GM18951 (cell line): Measurements from ENCODE around the gene MARK2.

Experiments used
- POLR2A ChIP-seq: IDR thresholded peaks from 4 replicates; pipeline ENCODE4 v1.6.1; 2011; ENCODE audit warnings: mild to moderate bottlenecking; ENCODE audit not compliant: insufficient read length, insufficient read depth; ENCODE audit errors: extremely low read depth
- in situ Hi-C: fragments of 300-500 bp; cut with MboI; formaldehyde crosslinking; loops from one replicate; pipeline ENCODE4 v1.12.0; 2022; ENCODE audit warnings: low sequenced_read_pairs, mixed read lengths, inconsistent platforms; ENCODE audit not compliant: unreplicated experiment

The MARK2 gene

DNA sequence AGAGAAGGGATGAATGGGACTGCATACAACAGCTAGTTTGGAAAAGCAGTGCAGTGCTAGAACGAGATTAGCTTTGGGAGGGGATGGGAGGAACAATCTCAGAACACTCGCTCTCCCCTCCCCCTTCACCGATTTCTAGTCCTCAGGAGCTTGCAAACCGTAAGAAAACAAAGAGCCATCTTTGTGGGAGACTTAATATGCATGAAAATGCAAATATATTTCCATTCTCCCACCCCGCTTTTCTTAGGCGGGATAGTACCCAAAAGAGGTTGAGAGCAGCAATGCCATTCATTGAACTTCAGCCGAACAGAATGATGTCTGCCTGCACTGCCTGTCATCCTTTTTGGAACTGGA lies 24.6 kb upstream of the MARK2 start:
- TF ChIP-seq POLR2A, result no peak
- in situ Hi-C loops, result no loop called here

GRCh38 chr11:63816166-63816565 lies 22.7 kb upstream of the MARK2 start:
- TF ChIP-seq POLR2A, result no peak
- in situ Hi-C loops, result no loop called here

- in situ Hi-C loops, result no loop called here
- no peak for TF ChIP-seq POLR2A
These were observed 22.2 kb upstream of the MARK2 start for GRCh38 chr11:63816732-63817131.

GRCh38 chr11:63817758-63818498 lies 21.0 kb upstream of the MARK2 start:
- in situ Hi-C loops, result no loop called here
- no peak for TF ChIP-seq POLR2A

DNA sequence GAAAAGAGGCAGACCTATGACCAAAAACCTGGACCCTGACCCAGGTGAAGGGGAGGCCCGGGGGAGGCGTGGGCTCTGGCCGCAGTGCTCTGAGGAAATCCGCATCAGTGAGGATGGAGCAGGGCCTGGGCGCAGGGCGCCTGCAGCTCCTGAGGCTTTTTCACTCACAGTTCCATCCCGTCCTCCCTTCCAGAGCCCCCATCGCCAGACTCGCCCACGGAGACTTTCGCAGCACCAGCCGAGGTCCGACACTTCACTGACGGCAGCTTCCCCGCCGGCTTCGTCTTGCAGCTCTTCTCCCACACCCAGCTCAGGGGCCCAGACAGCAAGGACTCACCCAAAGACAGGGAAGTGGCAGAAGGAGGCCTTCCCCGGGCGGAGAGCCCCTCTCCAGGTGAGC lies 20.3 kb upstream of the MARK2 start:
- in situ Hi-C loops, result no loop called here
- TF ChIP-seq POLR2A, result no peak

DNA sequence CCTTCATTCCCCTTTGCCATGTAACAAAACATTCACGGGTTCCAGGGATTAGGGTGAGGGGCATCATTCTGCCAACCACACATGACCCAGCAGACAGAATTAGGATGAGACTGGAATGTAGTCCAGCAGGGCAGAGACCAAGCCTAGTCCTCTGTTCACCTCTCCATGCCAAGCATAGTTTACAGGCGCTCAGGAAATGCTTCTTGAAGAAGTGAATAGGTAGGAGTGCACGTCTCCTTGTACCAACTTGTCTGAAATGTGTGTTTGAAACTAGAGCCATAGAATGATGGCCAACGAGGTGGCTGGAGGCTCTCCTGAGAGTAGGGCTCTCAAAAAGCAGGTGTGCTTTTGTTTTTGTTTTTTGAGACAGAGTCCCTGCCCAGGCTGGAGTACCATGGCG lies 17.5 kb upstream of the MARK2 start:
- TF ChIP-seq POLR2A, result no peak
- in situ Hi-C loops, result no loop called here

DNA sequence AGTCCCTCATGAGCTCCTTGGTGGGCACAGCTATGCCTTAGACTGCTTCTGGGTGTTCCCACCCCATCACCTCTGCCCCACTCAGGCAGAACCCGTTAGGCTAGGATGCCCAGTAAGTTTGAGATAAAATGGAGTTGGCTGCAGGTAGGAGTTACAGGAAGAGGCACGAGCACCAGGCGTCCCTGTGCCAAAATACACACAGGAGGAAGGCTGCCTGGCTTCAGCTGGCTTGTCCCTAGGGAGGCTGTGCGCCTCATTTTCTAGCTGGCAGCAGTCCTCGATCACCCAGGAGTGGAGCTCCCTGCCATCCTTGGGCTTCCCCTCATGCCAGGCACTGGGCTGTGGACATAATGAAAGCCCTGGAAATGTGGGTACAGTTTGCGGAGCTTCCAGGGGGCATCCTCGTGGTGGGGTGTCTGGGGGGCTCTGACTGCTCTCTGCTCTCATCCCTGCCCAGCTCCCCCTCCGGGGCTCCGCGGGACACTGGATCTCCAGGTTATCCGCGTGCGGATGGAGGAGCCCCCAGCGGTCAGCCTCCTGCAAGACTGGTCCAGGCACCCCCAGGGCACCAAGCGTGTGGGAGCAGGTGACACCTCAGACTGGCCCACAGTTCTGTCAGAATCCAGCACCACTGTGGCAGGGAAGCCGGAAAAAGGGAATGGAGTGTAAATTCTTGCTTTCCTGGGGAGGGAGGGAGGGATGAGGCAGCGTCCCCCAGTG lies 12.3 kb upstream of the MARK2 start:
- in situ Hi-C loops, result no loop called here
- no peak for TF ChIP-seq POLR2A

DNA sequence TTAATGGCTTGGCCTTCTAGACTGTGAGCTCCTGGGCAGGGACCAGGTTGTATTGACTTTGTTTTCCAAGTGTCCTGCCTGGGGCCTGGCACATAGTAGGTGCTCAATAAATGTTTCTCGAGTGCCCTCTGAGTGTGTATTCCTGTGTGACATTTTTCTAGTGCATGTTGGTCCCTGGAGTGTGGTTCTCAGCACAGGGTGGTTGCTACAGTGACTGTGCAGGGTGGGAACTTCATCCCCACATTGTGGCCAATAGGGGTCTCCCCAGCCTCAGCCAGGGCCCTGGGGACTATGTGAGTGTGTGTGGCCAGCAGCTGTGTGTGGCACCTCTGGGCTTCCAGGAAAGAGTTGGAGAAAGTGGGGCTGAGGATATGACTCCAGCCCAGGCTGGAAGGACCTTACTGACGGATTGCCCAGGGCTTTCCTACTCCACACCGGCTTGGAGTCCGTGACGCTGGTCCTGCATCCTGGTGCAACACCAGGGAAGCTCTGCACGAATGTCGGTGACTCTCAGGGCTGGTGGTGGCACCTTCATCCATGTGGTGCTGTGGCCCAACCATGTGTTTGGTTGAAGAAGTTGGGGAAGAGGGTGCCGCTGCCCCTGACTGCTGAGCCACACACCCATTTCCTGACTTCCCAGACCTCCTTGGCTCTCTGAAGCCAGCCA lies 9.0 kb upstream of the MARK2 start:
- TF ChIP-seq POLR2A, result no peak
- in situ Hi-C loops, result loop anchor here (10.0 kb wide), 2 partner anchors 115 to 325 kb away; no protein-coding TSS in a partner anchor

DNA sequence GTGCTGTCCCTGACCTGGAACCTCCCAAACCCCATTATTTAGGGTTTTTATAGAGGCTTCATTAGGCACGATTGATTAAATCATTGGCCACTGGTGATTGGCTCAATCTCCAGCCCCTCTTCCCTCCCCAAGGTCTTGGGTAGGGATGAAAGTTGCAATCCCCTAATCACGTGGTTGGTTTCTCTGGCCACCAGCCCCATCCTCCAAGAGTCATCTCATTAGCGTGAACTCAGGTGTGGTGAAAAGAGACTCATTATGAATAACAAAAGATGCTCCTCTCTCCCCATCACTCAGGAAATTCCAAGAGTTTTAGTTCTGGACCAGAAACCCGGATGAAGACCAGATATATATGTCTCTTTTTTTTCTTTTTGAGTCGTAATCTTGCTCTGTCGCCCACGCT lies 7.6 kb upstream of the MARK2 start:
- in situ Hi-C loops, result loop anchor here (10.0 kb wide), 2 partner anchors 113 to 323 kb away; no protein-coding TSS in a partner anchor
- TF ChIP-seq POLR2A, result no peak

DNA sequence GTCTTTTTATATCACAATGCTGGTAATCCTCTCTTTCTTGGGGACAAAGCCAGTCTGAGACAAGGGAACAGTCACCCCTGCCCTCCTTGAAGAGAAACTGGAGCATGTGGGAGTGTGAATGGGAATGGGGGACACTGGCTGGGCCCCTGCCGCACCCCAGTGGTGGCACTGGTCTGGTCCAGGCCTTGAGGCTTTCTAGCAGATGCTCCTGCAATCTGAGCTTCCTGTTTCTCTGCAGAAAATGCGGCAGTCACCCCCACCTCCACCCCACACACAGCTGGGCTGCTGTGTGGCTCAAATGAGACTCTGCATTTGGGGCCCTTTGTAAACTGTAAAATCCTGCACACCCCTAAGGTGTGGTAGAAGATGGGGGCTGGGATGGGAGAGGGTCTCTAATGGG lies 6.6 kb upstream of the MARK2 start:
- in situ Hi-C loops, result loop anchor here (10.0 kb wide), 2 partner anchors 112 to 322 kb away; no protein-coding TSS in a partner anchor
- TF ChIP-seq POLR2A, result no peak

GRCh38 chr11:63833048-63833447 lies 5.9 kb upstream of the MARK2 start:
- in situ Hi-C loops, result loop anchor here (10.0 kb wide), 2 partner anchors 112 to 322 kb away; no protein-coding TSS in a partner anchor
- TF ChIP-seq POLR2A, result no peak

GRCh38 chr11:63834535-63835157 lies 4.3 kb upstream of the MARK2 start:
- in situ Hi-C loops, result loop anchor here (10.0 kb wide), 2 partner anchors 110 to 320 kb away; no protein-coding TSS in a partner anchor
- TF ChIP-seq POLR2A, result no peak

GRCh38 chr11:63835158-63835545 lies 3.8 kb upstream of the MARK2 start:
- in situ Hi-C loops, result loop anchor here (10.0 kb wide), 2 partner anchors 110 to 320 kb away; no protein-coding TSS in a partner anchor
- TF ChIP-seq POLR2A, result no peak

DNA sequence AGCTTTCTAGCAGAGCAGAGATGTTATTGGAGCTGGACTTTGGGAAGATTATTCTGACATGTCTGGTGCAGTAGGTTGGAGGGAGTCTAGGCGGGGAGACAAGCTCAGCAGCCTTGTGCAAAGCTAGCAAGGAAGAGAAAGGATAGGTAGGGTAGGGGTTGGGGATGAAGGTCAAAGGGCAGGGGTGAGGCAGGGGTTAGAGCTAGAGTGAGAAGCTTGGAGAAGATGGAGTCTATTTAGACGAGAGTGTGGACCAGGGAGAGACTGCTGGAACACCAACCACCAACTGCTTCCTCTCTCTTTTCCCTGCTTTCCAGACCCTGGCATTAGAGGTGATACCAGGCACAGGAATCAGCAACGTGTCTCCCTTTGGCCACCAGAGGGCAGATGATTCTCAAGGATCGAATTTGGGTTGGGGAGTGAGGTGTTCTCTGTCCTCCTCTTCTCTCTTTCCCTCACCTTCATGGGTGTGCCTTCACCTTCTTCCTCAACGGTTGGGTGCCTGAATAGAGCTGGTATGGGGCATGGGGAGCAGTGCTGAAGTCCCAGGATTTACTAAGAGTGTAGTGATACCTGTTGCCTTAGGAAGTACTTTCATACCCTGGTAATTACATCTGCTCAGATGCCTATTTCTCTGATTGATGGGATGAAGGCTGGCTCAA lies 1.8 kb upstream of the MARK2 start:
- no peak for TF ChIP-seq POLR2A
- in situ Hi-C loops, result loop anchor here (10.0 kb wide), 2 partner anchors 108 to 318 kb away; no protein-coding TSS in a partner anchor
